B cell (primary cell): ENCODE results near the gene DNAJC3. TPM values are rescaled to one million over a fixed set of nuclear protein-coding genes. Genes with fewer than 3 reads are reported as not detected.
"Not testable (repeated sequence)": the region's sequence is repeated elsewhere in the genome, so short reads cannot be mapped to it uniquely, and the experiment has no call there.

Experiments used
- ATAC-seq: fragments of 200-7000 bp; cut with Tn5 transposase; one replicate; pipeline ENCODE4 v1.10.0; 2021; ENCODE audit warnings: low read depth, mild to moderate bottlenecking, moderate number of reproducible peaks, moderate library complexity
- CTCF ChIA-PET: fragments of 350-600 bp; sonication (Branson Sonifier 250); formaldehyde crosslinking; loops from one replicate; lab custom pipeline; 2021; ENCODE audit warnings: antibody characterized with exemption, inconsistent platforms; lab: Charles Lee
- POLR2A ChIA-PET: fragments of 350-600 bp; sonication (Branson Sonifier 250); formaldehyde crosslinking; loops from one replicate; lab custom pipeline; 2021; ENCODE audit warnings: antibody characterized with exemption; lab: Charles Lee
- DNase-seq: peaks from one replicate; pipeline ENCODE4 v3.0.0; 2013
- H2AFZ ChIP-seq: 2 replicates; pipeline ENCODE4 v1.6.1; 2012; ENCODE audit warnings: mild to moderate bottlenecking, low read depth, low read length; ENCODE audit not compliant: insufficient read depth, poor library complexity, severe bottlenecking
- H3K27ac ChIP-seq, 2 donors: 1 replicate in 1 of 2; 2 replicates in 1 of 2; pipeline ENCODE4 v1.5.1; 2012 to 2013; ENCODE audit warnings: low read length in 2 of 2, mild to moderate bottlenecking in 2 of 2, moderate library complexity in 1 of 2
- H3K27me3 ChIP-seq, 4 experiments: fragments of 200-600 bp in 1 of 4; sonication (generic) in 1 of 4; replicated peaks in 1 of 4; 1 replicate in 2 of 4; 2 replicates in 2 of 4; pipeline versions ENCODE4 v1.6.1 to v1.7.0; 2013 to 2016; ENCODE audit warnings: low read length in 3 of 4, mild to moderate bottlenecking in 2 of 4, mixed read lengths in 1 of 4, moderate library complexity in 1 of 4; ENCODE audit not compliant: insufficient read depth in 4 of 4, control insufficient read depth in 3 of 4; ENCODE audit errors: control extremely low read depth in 1 of 4
- H3K36me3 ChIP-seq, 2 experiments: replicated peaks in 1 of 2; 1 replicate in 1 of 2; 2 replicates in 1 of 2; pipeline versions ENCODE4 v1.6.1 to v1.7.1; 2013; ENCODE audit warnings: low read length in 1 of 2; ENCODE audit not compliant: insufficient read depth in 2 of 2, control insufficient read depth in 1 of 2; ENCODE audit errors: control extremely low read depth in 1 of 2, extremely low read depth in 1 of 2
- H3K4me1 ChIP-seq, 2 donors: fragments of 200-600 bp in 1 of 2; sonication (generic) in 1 of 2; 1 replicate in 1 of 2; 2 replicates in 1 of 2; pipeline versions ENCODE4 v1.5.1 to v1.6.1; 2013 to 2017; ENCODE audit warnings: low read length in 2 of 2; ENCODE audit not compliant: control insufficient read depth in 2 of 2, insufficient read depth in 2 of 2
- H3K4me2 ChIP-seq: replicated peaks from 2 replicates; pipeline ENCODE3; 2012; ENCODE audit warnings: mild to moderate bottlenecking, low read depth, low read length; ENCODE audit not compliant: poor library complexity, severe bottlenecking
- H3K4me3 ChIP-seq, 5 experiments: fragments of 200-600 bp in 1 of 5; sonication (generic) in 1 of 5; 1 replicate in 3 of 5; 2 replicates in 2 of 5; pipeline versions ENCODE4 v1.5.1 to v1.7.0; 2011 to 2016; ENCODE audit warnings: low read length in 4 of 5, mild to moderate bottlenecking in 4 of 5, low read depth in 2 of 5, control low read depth in 1 of 5, moderate library complexity in 1 of 5; ENCODE audit not compliant: insufficient read depth in 1 of 5; ENCODE audit errors: control extremely low read depth in 1 of 5, extremely low read depth in 1 of 5
- H3K79me2 ChIP-seq: fragments of 200-600 bp; sonication (generic); one replicate; pipeline ENCODE4 v1.6.0; 2016; ENCODE audit warnings: low read length; ENCODE audit not compliant: control insufficient read depth, insufficient read depth
- H3K9ac ChIP-seq: fragments of 200-600 bp; sonication (generic); 2 replicates; pipeline ENCODE4 v1.6.1; 2017; ENCODE audit warnings: mild to moderate bottlenecking, low read length, moderate library complexity
- H3K9me3 ChIP-seq, 3 donors: one replicate each; pipeline versions ENCODE4 v1.6.1 to v1.7.1; 2013; ENCODE audit warnings: low read length in 2 of 3; ENCODE audit not compliant: control insufficient read depth in 2 of 3, insufficient read depth in 1 of 3; ENCODE audit errors: control extremely low read depth in 1 of 3
- H4K20me1 ChIP-seq: 2 replicates; pipeline ENCODE4 v1.6.0; 2012; ENCODE audit warnings: mild to moderate bottlenecking, low read length; ENCODE audit not compliant: insufficient read depth, control insufficient read depth, poor library complexity, severe bottlenecking
- H3K27ac Mint-ChIP-seq: one replicate; pipeline ENCODE4 v1.8.0; 2021; ENCODE audit warnings: mixed read lengths
- H3K27me3 Mint-ChIP-seq: one replicate; pipeline ENCODE4 v1.8.0; 2021; ENCODE audit warnings: mixed read lengths
- H3K4me1 Mint-ChIP-seq: one replicate; pipeline ENCODE4 v1.8.0; 2021; ENCODE audit warnings: mixed read lengths
- H3K4me3 Mint-ChIP-seq: one replicate; pipeline ENCODE4 v1.8.0; 2021; ENCODE audit warnings: mixed read lengths
- H3K9me3 Mint-ChIP-seq: one replicate; pipeline ENCODE4 v1.8.0; 2022; ENCODE audit warnings: mixed read lengths; ENCODE audit not compliant: insufficient read depth
- EZH2 ChIP-seq: IDR thresholded peaks from 2 replicates; pipeline ENCODE4 v1.6.1; 2012; ENCODE audit warnings: borderline replicate concordance, low read depth, mild to moderate bottlenecking, moderate library complexity, low read length; ENCODE audit not compliant: insufficient read depth, poor library complexity, severe bottlenecking
- WGBS: methylation state at CpG from one replicate; pipeline ENCODE4 v1.1.5; 2013; ENCODE audit warnings: missing lambda C conversion rate; ENCODE audit not compliant: insufficient coverage; 5-methylcytosine and 5-hydroxymethylcytosine counted together
- intact Hi-C: fragments of 100-400 bp; cut with micrococcal nuclease; formaldehyde crosslinking; loops from one replicate; pipeline ENCODE4 v1.10.0; 2022
- polyA plus RNA-seq: library from polyadenylated mRNA; depleted of rRNA; stranded (reverse); fragments of >200 nt; gene quantifications from 2 replicates; pipeline ENCODE4 v1.2.3, GENCODE V29; 2012
- total RNA-seq, 2 donors: library from RNA; stranded (reverse); fragments of 120-200 nt in 1 of 2; gene quantifications; 1 replicate in 1 of 2; 2 replicates in 1 of 2; pipeline versions ENCODE4 v1.2.3 to v1.2.4, GENCODE V29; 2013 to 2022
- TF ChIP-seq, protein P1 (sequence below): fragments of 200-600 bp; IDR thresholded peaks from one replicate; pipeline ENCODE4 v1.8.0; 2022; ENCODE audit warnings: antibody characterized with exemption, mild to moderate bottlenecking

The DNAJC3 gene
- total and polyA plus RNA-seq, 2 donors (not counting 1 experiment from before 2014, with no cell fraction given), result 2.8 to 12.1 TPM

DNA sequence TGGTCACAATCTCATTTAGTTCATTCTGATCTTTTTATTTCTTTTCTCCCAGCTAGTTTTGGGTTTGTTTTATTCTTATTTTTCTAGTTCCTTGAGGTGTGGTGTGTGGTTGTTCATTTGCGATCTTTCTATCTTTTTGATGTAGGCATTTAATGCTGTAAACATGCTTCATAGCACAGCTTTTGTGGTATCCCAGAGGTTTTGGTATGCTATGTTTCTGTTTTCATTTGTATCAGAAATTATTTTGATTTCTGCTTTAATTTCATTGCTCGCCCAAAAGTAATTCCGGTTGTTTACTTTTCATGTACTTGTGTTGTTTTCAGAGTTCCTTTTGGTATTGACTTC is 12.6 kb downstream of the DNAJC3 start:
- POLR2A ChIA-PET, result no interaction called here
- no peaks in the 10 kb centered on the region for H3K36me3 ChIP-seq
- peaks cover 7% of the 10 kb centered on the region for H3K9me3 Mint-ChIP-seq

DNA sequence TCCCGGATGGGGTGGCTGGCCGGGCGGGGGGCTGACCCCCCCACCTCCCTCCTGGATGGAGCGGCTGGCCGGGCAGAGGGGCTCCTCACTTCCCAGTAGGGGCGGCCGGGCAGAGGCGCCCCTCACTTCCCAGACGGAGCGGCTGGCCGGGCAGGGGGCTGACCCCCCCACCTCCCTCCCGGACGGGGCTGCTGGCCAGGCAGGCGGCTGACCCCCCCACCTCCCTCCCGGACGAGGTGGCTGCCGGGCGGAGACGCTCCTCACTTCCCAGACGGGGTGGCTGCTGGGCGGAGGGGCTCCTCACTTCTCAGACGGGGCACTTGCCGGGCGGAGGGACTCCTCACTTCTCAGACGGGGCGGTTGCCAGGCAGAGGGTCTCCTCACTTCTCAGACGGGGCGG is 14.0 kb downstream of the DNAJC3 start:
- H3K4me3 ChIP-seq, H3K9me3 ChIP-seq, H2AFZ ChIP-seq, H3K27me3 Mint-ChIP-seq, H3K9ac ChIP-seq, POLR2A ChIA-PET, H3K4me1 ChIP-seq, H3K36me3 ChIP-seq, intact Hi-C loops, H3K27ac Mint-ChIP-seq, DNase-seq, H3K9me3 Mint-ChIP-seq, ATAC-seq, H3K27me3 ChIP-seq, H3K27ac ChIP-seq, CTCF ChIA-PET, H3K4me2 ChIP-seq, H3K4me3 Mint-ChIP-seq: not testable (repeated sequence)
- H4K20me1 ChIP-seq, result peaks cover 35% of the 10 kb centered on the region
- H3K79me2 ChIP-seq, result peaks cover 39% of the 10 kb centered on the region
- WGBS, result 98% methylated on average over 14 of the region's 28 CpGs
- peaks cover 32% of the 10 kb centered on the region for H3K4me1 Mint-ChIP-seq

More for the DNA sequence above, 12.6 kb downstream of the DNAJC3 start:
- Histone ChIP-seq H3K79me2 (peaks cover 53% of the 10 kb centered on the region), H3K9ac (no peak overlapping the region), H3K27me3 (no peaks in the 10 kb centered on the region), H3K9me3 (peaks cover 0 to 15% (median 4%) of the 10 kb centered on the region in 3 donors), H2AFZ (no peak overlapping the region), H4K20me1 (peaks cover 49% of the 10 kb centered on the region), H3K4me1 (no peaks in the 10 kb centered on the region), H3K4me3 (no peak overlapping the region), H3K27ac (no peak overlapping the region), H3K4me2 (no peak overlapping the region)
- intact Hi-C loops, result no loop called here
- H3K4me1 Mint-ChIP-seq, result peaks cover 37% of the 10 kb centered on the region
- DNase-seq (no peak), ATAC-seq (no peak)
- TF ChIP-seq, protein P1, sequence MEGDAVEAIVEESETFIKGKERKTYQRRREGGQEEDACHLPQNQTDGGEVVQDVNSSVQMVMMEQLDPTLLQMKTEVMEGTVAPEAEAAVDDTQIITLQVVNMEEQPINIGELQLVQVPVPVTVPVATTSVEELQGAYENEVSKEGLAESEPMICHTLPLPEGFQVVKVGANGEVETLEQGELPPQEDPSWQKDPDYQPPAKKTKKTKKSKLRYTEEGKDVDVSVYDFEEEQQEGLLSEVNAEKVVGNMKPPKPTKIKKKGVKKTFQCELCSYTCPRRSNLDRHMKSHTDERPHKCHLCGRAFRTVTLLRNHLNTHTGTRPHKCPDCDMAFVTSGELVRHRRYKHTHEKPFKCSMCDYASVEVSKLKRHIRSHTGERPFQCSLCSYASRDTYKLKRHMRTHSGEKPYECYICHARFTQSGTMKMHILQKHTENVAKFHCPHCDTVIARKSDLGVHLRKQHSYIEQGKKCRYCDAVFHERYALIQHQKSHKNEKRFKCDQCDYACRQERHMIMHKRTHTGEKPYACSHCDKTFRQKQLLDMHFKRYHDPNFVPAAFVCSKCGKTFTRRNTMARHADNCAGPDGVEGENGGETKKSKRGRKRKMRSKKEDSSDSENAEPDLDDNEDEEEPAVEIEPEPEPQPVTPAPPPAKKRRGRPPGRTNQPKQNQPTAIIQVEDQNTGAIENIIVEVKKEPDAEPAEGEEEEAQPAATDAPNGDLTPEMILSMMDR, result no peak
- no peak for TF ChIP-seq EZH2
- CTCF ChIA-PET, result no interaction called here
- WGBS, result 86% methylated on average over 1 of the region's 3 CpGs
- H3K4me3 Mint-ChIP-seq, result no peak overlapping the region
- no peak overlapping the region for H3K27ac Mint-ChIP-seq
- no peaks in the 10 kb centered on the region for H3K27me3 Mint-ChIP-seq
